Hepatocyte (in vitro differentiated cells): ENCODE data around the gene RELL1. TPM values are rescaled to one million over a fixed set of nuclear protein-coding genes. Genes with fewer than 3 reads are reported as not detected.

Source experiments
- polyA plus RNA-seq: library from polyadenylated mRNA; unstranded; fragments of >200 nt; fragmentation: Nextera tagmentation; extraction: Ambion mirVana; gene quantifications from 2 replicates; pipeline ENCODE4 v1.2.1, GENCODE V29; 2016
- small RNA-seq: library from RNA; depleted of rRNA; stranded (forward); fragments of <200 nt; gene quantifications from one replicate; pipeline ENCODE3, GENCODE V24; 2014
- total RNA-seq: library from RNA; depleted of rRNA; stranded (reverse); fragments of >200 nt; gene quantifications from 2 replicates; pipeline ENCODE4 v1.2.3, GENCODE V29; 2014

Gene RELL1
- total and polyA plus RNA-seq, 2 experiments from 2014 or later: 5.5 to 39.8 TPM

Small RNA genes lying within 50 kb of the gene (small RNA-seq; reads per million reads assigned to genes)
- not detected for gene RF00019

Other genes with a start within 250 kb of the RELL1 start
- 25.0 and 28.2 TPM in 2 replicates for gene PGM2, start 140.3 kb upstream of the RELL1 start, total RNA-seq
- 11.2 and 14.8 TPM in 2 replicates for gene PGM2, start 140.3 kb upstream of the RELL1 start, polyA plus RNA-seq
- gene TBC1D1, start 204.7 kb upstream of the RELL1 start, total RNA-seq: 117 and 123 TPM in 2 replicates
- gene TBC1D1, start 204.7 kb upstream of the RELL1 start, polyA plus RNA-seq: 45.6 and 61.6 TPM in 2 replicates